IMR-90 (cell line): ENCODE data around the gene IMP3. TPM values are rescaled to one million over a fixed set of nuclear protein-coding genes. Genes with fewer than 3 reads are reported as not detected.

Source experiments
- ATAC-seq: fragments of 200-7000 bp; cut with Tn5 transposase; 2 replicates; pipeline ENCODE4 v1.9.1; 2020; ENCODE audit warnings: low read depth, mild to moderate bottlenecking, moderate library complexity
- BruUV-seq: library from RNA; stranded (reverse); fragments of 400-500 nt; replicated peaks from 2 replicates; lab custom pipeline; 2021; lab: Mats Ljungman, UMichigan
- CTCF ChIA-PET: fragments of 300-600 bp; formaldehyde crosslinking; extraction: SDS; loops from one replicate; lab custom pipeline; 2021; ENCODE audit warnings: antibody characterized with exemption; lab: Yijun Ruan, JAX
- POLR2A ChIA-PET: fragments of 300-600 bp; sonication (Branson Sonifier 250); formaldehyde crosslinking; loops from one replicate; lab custom pipeline; 2022; ENCODE audit warnings: antibody characterized with exemption; ENCODE audit not compliant: unreplicated experiment; lab: Charles Lee
- DNase-seq: peaks from one replicate; pipeline ENCODE4 v3.0.0; 2013
- H2AFZ ChIP-seq: replicated peaks from 2 replicates; pipeline ENCODE3; 2013; ENCODE audit warnings: low read length, mild to moderate bottlenecking; ENCODE audit not compliant: poor library complexity
- H2AK5ac ChIP-seq: 2 replicates; pipeline ENCODE4 v1.6.1; 2013; ENCODE audit warnings: low read depth, low read length, inconsistent platforms
- H2AK9ac ChIP-seq: replicated peaks from 2 replicates; pipeline ENCODE3; 2013; ENCODE audit warnings: mild to moderate bottlenecking, low read depth, low read length, moderate library complexity; ENCODE audit not compliant: poor library complexity
- H2BK120ac ChIP-seq: 2 replicates; pipeline ENCODE4 v1.6.1; 2013; ENCODE audit warnings: low read depth, low read length, inconsistent platforms
- H2BK15ac ChIP-seq: 3 replicates; pipeline ENCODE4 v1.6.1; 2013; ENCODE audit warnings: low read depth, low read length, inconsistent platforms
- H2BK20ac ChIP-seq: 2 replicates; pipeline ENCODE4 v1.6.1; 2013; ENCODE audit warnings: low read depth, mild to moderate bottlenecking, inconsistent platforms, low read length, moderate library complexity
- H2BK5ac ChIP-seq: 2 replicates; pipeline ENCODE4 v1.6.1; 2013; ENCODE audit warnings: mild to moderate bottlenecking, low read depth, low read length, inconsistent platforms; ENCODE audit not compliant: poor library complexity, severe bottlenecking
- H3K14ac ChIP-seq: replicated peaks from 2 replicates; pipeline ENCODE4 v1.6.1; 2013; ENCODE audit warnings: low read depth, low read length, inconsistent platforms
- H3K18ac ChIP-seq: 2 replicates; pipeline ENCODE4 v1.6.1; 2013; ENCODE audit warnings: low read depth, low read length, control low read depth
- H3K23ac ChIP-seq: 2 replicates; pipeline ENCODE4 v1.6.1; 2013; ENCODE audit warnings: low read depth, low read length, inconsistent platforms
- H3K27ac ChIP-seq: 2 replicates; pipeline ENCODE4 v1.5.1; 2013; ENCODE audit warnings: mild to moderate bottlenecking, control low read depth, low read length; ENCODE audit not compliant: insufficient read depth
- H3K27me3 ChIP-seq: 2 replicates; pipeline ENCODE4 v1.6.1; 2013; ENCODE audit warnings: low read length; ENCODE audit not compliant: control insufficient read depth, insufficient read depth
- H3K36me3 ChIP-seq: 2 replicates; pipeline ENCODE4 v1.6.1; 2013; ENCODE audit warnings: low read length, mixed read lengths; ENCODE audit not compliant: control insufficient read depth, insufficient read depth
- H3K4ac ChIP-seq: 2 replicates; pipeline ENCODE4 v1.6.1; 2013; ENCODE audit warnings: low read depth, low read length, inconsistent platforms
- H3K4me1 ChIP-seq: 2 replicates; pipeline ENCODE4 v1.6.1; 2013; ENCODE audit warnings: low read length, mixed read lengths; ENCODE audit not compliant: control insufficient read depth, insufficient read depth
- H3K4me2 ChIP-seq: 2 replicates; pipeline ENCODE4 v1.6.1; 2013; ENCODE audit warnings: low read depth, mild to moderate bottlenecking, control low read depth, low read length, moderate library complexity
- H3K4me3 ChIP-seq: 2 replicates; pipeline ENCODE4 v1.5.1; 2013; ENCODE audit warnings: low read depth, mild to moderate bottlenecking, control low read depth, low read length, moderate library complexity; ENCODE audit not compliant: insufficient read depth
- H3K56ac ChIP-seq: 2 replicates; pipeline ENCODE4 v1.6.1; 2013; ENCODE audit warnings: low read length, inconsistent platforms; ENCODE audit not compliant: insufficient read depth; ENCODE audit errors: extremely low read depth
- H3K79me1 ChIP-seq, 2 experiments: 2 replicates each; pipeline ENCODE4 v1.6.1; 2013; ENCODE audit warnings: low read length in 2 of 2, inconsistent platforms in 1 of 2, low read depth in 1 of 2
- H3K9ac ChIP-seq: 2 replicates; pipeline ENCODE4 v1.6.1; 2013; ENCODE audit warnings: low read depth, low read length, control low read depth
- H3K9me1 ChIP-seq: 2 replicates; pipeline ENCODE4 v1.6.1; 2013; ENCODE audit warnings: low read length, inconsistent platforms; ENCODE audit not compliant: insufficient read depth
- H3K9me3 ChIP-seq: 2 replicates; pipeline ENCODE4 v1.6.1; 2013; ENCODE audit warnings: low read length; ENCODE audit not compliant: control insufficient read depth, insufficient read depth
- H4K20me1 ChIP-seq: 2 replicates; pipeline ENCODE4 v1.6.1; 2013; ENCODE audit warnings: low read length, inconsistent platforms; ENCODE audit not compliant: insufficient read depth
- H4K5ac ChIP-seq: 2 replicates; pipeline ENCODE4 v1.6.1; 2013; ENCODE audit warnings: mild to moderate bottlenecking, low read depth, low read length, control low read depth
- H4K8ac ChIP-seq, 2 experiments: 2 replicates each; pipeline ENCODE4 v1.6.1; 2013; ENCODE audit warnings: low read depth in 2 of 2, low read length in 2 of 2, control low read depth in 1 of 2, inconsistent platforms in 1 of 2
- H4K91ac ChIP-seq: 2 replicates; pipeline ENCODE4 v1.6.1; 2013; ENCODE audit warnings: low read depth, low read length, inconsistent platforms; ENCODE audit not compliant: insufficient read depth
- BHLHE40 ChIP-seq: fragments of 150-350 bp; IDR thresholded peaks from 2 replicates; pipeline ENCODE4 v1.6.1; 2016; ENCODE audit warnings: mild to moderate bottlenecking, low read depth, low read length
- ELK1 ChIP-seq: fragments of 150-350 bp; IDR thresholded peaks from 2 replicates; pipeline ENCODE4 v1.6.1; 2016; ENCODE audit warnings: low read depth, mild to moderate bottlenecking, low read length, moderate library complexity, borderline replicate concordance
- MAFK ChIP-seq: IDR thresholded peaks from 2 replicates; pipeline ENCODE4 v1.6.1; 2012; ENCODE audit warnings: low read depth, low read length, improper control_type of control experiment
- POLR2A ChIP-seq: IDR thresholded peaks from 2 replicates; pipeline ENCODE4 v1.6.1; 2012; ENCODE audit warnings: mild to moderate bottlenecking, low read depth, low read length
- RAD21 ChIP-seq: IDR thresholded peaks from 2 replicates; pipeline ENCODE4 v1.6.1; 2012; ENCODE audit warnings: low read length, improper control_type of control experiment
- SMC3 ChIP-seq: fragments of 150-350 bp; IDR thresholded peaks from 2 replicates; pipeline ENCODE4 v1.6.1; 2016; ENCODE audit warnings: low read depth, mild to moderate bottlenecking, antibody characterized with exemption, low read length, moderate library complexity
- WGBS, 2 experiments: methylation state at CpG; one replicate each; pipeline versions ENCODE4 v1.1.5 to v1.1.7; 2013; ENCODE audit warnings: missing lambda C conversion rate in 2 of 2; ENCODE audit not compliant: insufficient read length in 1 of 2; ENCODE audit errors: extremely low coverage in 2 of 2; 5-methylcytosine and 5-hydroxymethylcytosine counted together
- dilution Hi-C: fragments of 300-500 bp; cut with HindIII; formaldehyde crosslinking; loops from one replicate; pipeline ENCODE4 v1.14.3; 2018; ENCODE audit warnings: low sequenced_read_pairs; ENCODE audit not compliant: unreplicated experiment
- in situ Hi-C: fragments of 300-500 bp; cut with MboI; formaldehyde crosslinking; loops from 3 replicates; pipeline ENCODE4 v1.14.3; 2019; ENCODE audit warnings: low sequenced_read_pairs, inconsistent platforms, mixed read lengths
- intact Hi-C: fragments of 100-400 bp; cut with micrococcal nuclease; formaldehyde crosslinking; loops from 2 replicates; pipeline ENCODE4 v1.10.0; 2022
- polyA plus RNA-seq, 3 experiments: library from polyadenylated mRNA; depleted of rRNA; stranded (reverse); fragments of >200 nt; gene quantifications; 2 replicates each; pipeline ENCODE4 v1.2.3, GENCODE V29; 2012; ENCODE audit warnings: low replicate concordance in 1 of 3
- total RNA-seq: library from RNA; depleted of rRNA; stranded (reverse); fragments of >200 nt; gene quantifications from 2 replicates; pipeline ENCODE4 v1.2.3, GENCODE V29; 2012

The IMP3 gene
- total and polyA plus RNA-seq, 2 of the 4 experiments (the other 2 are of a cell fraction): 42.1 to 59.3 TPM

- ChIA-PET CTCF (no interaction called here), POLR2A (no interaction called here)
- ATAC-seq (no peak), DNase-seq (no peak)
- Histone ChIP-seq H4K20me1 (no peaks in the 10 kb centered on the region), H4K91ac (no peak overlapping the region), H2BK5ac (no peak overlapping the region), H3K36me3 (peaks cover 34% of the 10 kb centered on the region), H3K27ac (no peak overlapping the region), H3K4me3 (no peak overlapping the region), H3K4ac (no peak overlapping the region), H2BK20ac (no peak overlapping the region), H3K23ac (no peak overlapping the region), H2AFZ (no peak overlapping the region), H2BK15ac (no peak overlapping the region), H3K27me3 (no peaks in the 10 kb centered on the region), H3K56ac (no peak overlapping the region), H2BK120ac (no peak overlapping the region), H2AK9ac (no peak overlapping the region), H3K18ac (no peak overlapping the region), H2AK5ac (no peak overlapping the region), H3K14ac (no peak overlapping the region), H3K9me1 (peaks cover 3% of the 10 kb centered on the region; the same call in 1 of the 2 replicates), H3K4me2 (no peak overlapping the region), H3K9me3 (no peaks in the 10 kb centered on the region), H4K8ac (no peak overlapping the region), H3K4me1 (no peaks in the 10 kb centered on the region), H3K79me1 (peaks cover 0 to 4% of the 10 kb centered on the region in 2 experiments; a peak in 1 of 4 replicates), H3K9ac (no peak overlapping the region), H4K5ac (no peak overlapping the region)
- 100% methylated on average over 1 of the region's 9 CpGs; no CpG with 5 or more reads in 1 of the 2 experiments for WGBS, 2 experiments
- TF ChIP-seq RAD21 (no peak), BHLHE40 (no peak), ELK1 (no peak), POLR2A (no peak), MAFK (no peak), SMC3 (no peak)
- no TSS peak for BruUV-seq
- intact Hi-C loops (no loop called here), dilution Hi-C loops (no loop called here), in situ Hi-C loops (no loop called here)
These were observed 45.7 kb downstream of the IMP3 start for GRCh38 chr15:75594276-75594675.
